Ovary (tissue), 3 donors: Measurements from ENCODE around the gene MAP6.

Experiments used
- POLR2A ChIP-seq: fragments of 450-650 bp; IDR thresholded peaks from one replicate; pipeline ENCODE4 v1.6.1; 2017; ENCODE audit warnings: antibody characterized with exemption, mild to moderate bottlenecking, moderate library complexity
- TF ChIP-seq, protein P1 (sequence below), 3 donors: fragments of 450-650 bp in 2 of 3; fragments of 200-600 bp in 1 of 3; IDR thresholded peaks; one replicate each; pipeline versions ENCODE4 v1.5.1 to v1.8.0; 2016 to 2022; ENCODE audit warnings: antibody characterized with exemption in 3 of 3, mild to moderate bottlenecking in 1 of 3
- donor health status: DM: no; HTN: no; CAD: no.

DNA sequence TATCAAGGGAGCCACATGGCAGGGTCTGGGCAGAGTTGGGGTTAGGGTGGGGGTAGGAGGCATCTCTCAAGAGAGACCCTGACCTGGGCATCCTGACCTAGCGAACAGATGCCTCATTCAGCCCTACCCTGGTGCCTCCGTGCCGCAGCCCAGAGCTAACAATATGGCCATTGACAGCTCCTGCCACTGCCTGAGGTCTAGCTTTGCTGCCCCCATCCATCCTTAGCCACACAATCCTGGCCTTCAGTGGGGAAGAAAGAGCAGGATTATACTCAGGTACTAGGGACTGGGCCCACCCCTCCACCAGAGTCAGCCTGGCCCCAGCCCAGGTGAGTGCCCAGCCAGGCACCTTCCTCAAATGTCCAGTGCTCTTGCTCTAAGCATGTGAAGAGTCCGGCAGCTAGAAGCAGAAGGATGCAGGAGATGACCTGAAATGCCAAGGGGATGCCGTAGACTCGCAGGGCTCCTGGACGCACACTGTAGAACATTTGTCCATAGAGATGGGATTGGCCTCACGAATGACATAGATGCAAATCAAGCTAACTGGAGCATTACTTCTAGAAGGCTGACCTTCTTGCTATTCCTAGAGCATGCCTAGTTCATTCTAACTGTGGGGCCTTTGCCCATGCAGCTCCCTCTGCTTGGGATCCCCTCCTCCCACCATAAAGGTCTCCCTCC lies 120.1 kb downstream of the MAP6 start:
- TF ChIP-seq, protein P1, sequence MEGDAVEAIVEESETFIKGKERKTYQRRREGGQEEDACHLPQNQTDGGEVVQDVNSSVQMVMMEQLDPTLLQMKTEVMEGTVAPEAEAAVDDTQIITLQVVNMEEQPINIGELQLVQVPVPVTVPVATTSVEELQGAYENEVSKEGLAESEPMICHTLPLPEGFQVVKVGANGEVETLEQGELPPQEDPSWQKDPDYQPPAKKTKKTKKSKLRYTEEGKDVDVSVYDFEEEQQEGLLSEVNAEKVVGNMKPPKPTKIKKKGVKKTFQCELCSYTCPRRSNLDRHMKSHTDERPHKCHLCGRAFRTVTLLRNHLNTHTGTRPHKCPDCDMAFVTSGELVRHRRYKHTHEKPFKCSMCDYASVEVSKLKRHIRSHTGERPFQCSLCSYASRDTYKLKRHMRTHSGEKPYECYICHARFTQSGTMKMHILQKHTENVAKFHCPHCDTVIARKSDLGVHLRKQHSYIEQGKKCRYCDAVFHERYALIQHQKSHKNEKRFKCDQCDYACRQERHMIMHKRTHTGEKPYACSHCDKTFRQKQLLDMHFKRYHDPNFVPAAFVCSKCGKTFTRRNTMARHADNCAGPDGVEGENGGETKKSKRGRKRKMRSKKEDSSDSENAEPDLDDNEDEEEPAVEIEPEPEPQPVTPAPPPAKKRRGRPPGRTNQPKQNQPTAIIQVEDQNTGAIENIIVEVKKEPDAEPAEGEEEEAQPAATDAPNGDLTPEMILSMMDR (IDR thresholded peaks at IDR 0.05): no peak
- TF ChIP-seq POLR2A: no peak
